HG03432 (cell line): ENCODE measurements around the gene CD3G.

Source experiments
- ATAC-seq: cut with Tn5 transposase; IDR thresholded peaks from one replicate; pipeline ENCODE4 v1.9.1; 2021; ENCODE audit warnings: mild to moderate bottlenecking, moderate library complexity; ENCODE audit not compliant: unreplicated experiment

Gene CD3G

GRCh38 chr11:118322721-118323120 lies 21.4 kb upstream of the CD3G start:
- ATAC-seq, result no peak

- ATAC-seq, result no peak
These were observed 18.9 kb upstream of the CD3G start for GRCh38 chr11:118325283-118325682.

- ATAC-seq, result no peak
These were observed 15.4 kb upstream of the CD3G start for GRCh38 chr11:118328745-118329144.

- no peak for ATAC-seq
These were observed 9.4 kb upstream of the CD3G start for GRCh38 chr11:118334745-118335144.

- ATAC-seq, result no peak
These were observed 5.5 kb upstream of the CD3G start for GRCh38 chr11:118338637-118339061.

- ATAC-seq, result no peak
These were observed 4.7 kb upstream of the CD3G start for GRCh38 chr11:118339281-118339961.

- no peak for ATAC-seq
These were observed 3.7 kb upstream of the CD3G start for GRCh38 chr11:118340449-118340848.

- ATAC-seq, result no peak
These were observed 2.9 kb upstream of the CD3G start for GRCh38 chr11:118341261-118341660.

GRCh38 chr11:118341815-118342489 lies 2.2 kb upstream of the CD3G start:
- no peak for ATAC-seq

GRCh38 chr11:118342503-118343161 lies 1.5 kb upstream of the CD3G start, which contains the start of gene CD3D:
Gene CD3D (minus strand): TSS chr11:118342705. CDS start chr11:118342607, 98 bp downstream.
- ATAC-seq, result no peak

GRCh38 chr11:118343248-118343647 lies 896 bp upstream of the CD3G start:
- no peak for ATAC-seq

GRCh38 chr11:118349475-118349874 lies 5.3 kb downstream of the CD3G start:
- no peak for ATAC-seq

GRCh38 chr11:118353084-118353710 lies 9.1 kb downstream of the CD3G start:
- no peak for ATAC-seq

- no peak for ATAC-seq
These were observed 13.9 kb downstream of the CD3G start for GRCh38 chr11:118358071-118358470.

- ATAC-seq, result peak; percentile 91
These were observed 15.3 kb downstream of the CD3G start, which contains the start of gene UBE4A for GRCh38 chr11:118359295-118359958. Gene UBE4A (plus strand): TSS chr11:118359600. CDS start chr11:118365081, 5,481 bp downstream.

- no peak for ATAC-seq
These were observed 20.9 kb downstream of the CD3G start for GRCh38 chr11:118364956-118365615.

- ATAC-seq, result no peak
These were observed 22.1 kb downstream of the CD3G start for GRCh38 chr11:118366287-118366686.

- ATAC-seq, result no peak
These were observed 26.6 kb downstream of the CD3G start for GRCh38 chr11:118370774-118371173.

- no peak for ATAC-seq
These were observed 29.1 kb downstream of the CD3G start for GRCh38 chr11:118373263-118373662.

- no peak for ATAC-seq
These were observed 29.7 kb downstream of the CD3G start for GRCh38 chr11:118373871-118374270.
